GM12801 (cell line): ENCODE measurements around the gene ALPP.

Experiments
- CTCF ChIP-seq: IDR thresholded peaks from one replicate; pipeline ENCODE4 v1.5.1; 2011; ENCODE audit warnings: control low read depth; ENCODE audit not compliant: insufficient read length; ENCODE audit errors: extremely low read depth

ALPP gene

GRCh38 chr2:232387451-232388171 lies 9.1 kb downstream of the ALPP start:
- no peak for TF ChIP-seq CTCF

- TF ChIP-seq CTCF, result no peak
These were observed 9.9 kb downstream of the ALPP start for GRCh38 chr2:232388324-232388891.

- TF ChIP-seq CTCF, result no peak
These were observed 10.8 kb downstream of the ALPP start for GRCh38 chr2:232389327-232389726.

- TF ChIP-seq CTCF, result no peak
These were observed 12.1 kb downstream of the ALPP start for GRCh38 chr2:232390661-232391060.

GRCh38 chr2:232393556-232393955 lies 15.0 kb downstream of the ALPP start:
- no peak for TF ChIP-seq CTCF

- no peak for TF ChIP-seq CTCF
These were observed 17.0 kb downstream of the ALPP start for GRCh38 chr2:232395586-232395985.

- TF ChIP-seq CTCF, result no peak
These were observed 18.1 kb downstream of the ALPP start for GRCh38 chr2:232396683-232397082.
